K562 (cell line): ENCODE measurements around the gene DNM1. TPM values are rescaled to one million over a fixed set of nuclear protein-coding genes. Genes with fewer than 3 reads are reported as not detected.
A peak's percentile ranks its signal among the peaks of the same experiment; 100 is the strongest.

Experiments
- ATAC-seq: fragments of 200-7000 bp; cut with Tn5 transposase; 3 replicates; pipeline ENCODE4 v1.9.1; 2020; ENCODE audit warnings: moderate library complexity
- BruUV-seq: library from RNA; stranded (reverse); fragments of 400-500 nt; replicated peaks from 2 replicates; lab custom pipeline; 2021; lab: Mats Ljungman, UMichigan
- CTCF ChIA-PET: fragments of 300-600 bp; formaldehyde crosslinking; extraction: SDS; loops from one replicate; lab custom pipeline; 2021; ENCODE audit warnings: low intra/inter-chr PET ratio; lab: Yijun Ruan, JAX
- POLR2A ChIA-PET: fragments of 300-600, 350-650 bp; sonication (Branson Sonifier 250); formaldehyde crosslinking; extraction: SDS; loops from one replicate; lab custom pipeline; 2021; ENCODE audit warnings: antibody characterized with exemption, inconsistent platforms; lab: Yijun Ruan, JAX
- DNase-seq, 4 experiments: peaks; one replicate each; pipeline versions ENCODE4 v3.0.0 to v3.0.0-alpha.2; 2011 to 2018; ENCODE audit warnings: low spot score in 3 of 4, mixed read lengths in 3 of 4; ENCODE audit errors: extremely low read depth in 1 of 4
- FAIRE-seq: peaks from 2 replicates; lab custom pipeline; 2011; peaks lifted over from hg19 to GRCh38; lab: Jason Lieb, UNC
- H2AFZ ChIP-seq: 2 replicates; pipeline ENCODE4 v1.6.0; 2011; ENCODE audit warnings: low read depth, low read length, control low read depth, inconsistent platforms
- H3K27ac ChIP-seq: fragments of 200-600 bp; 3 replicates; pipeline ENCODE4 v1.8.0; 2011; ENCODE audit warnings: low read depth, mild to moderate bottlenecking, control low read depth, inconsistent platforms, low read length, moderate library complexity, mixed read lengths; ENCODE audit errors: extremely low read depth
- H3K27me3 ChIP-seq, 2 experiments: fragments of 300-600 bp in 1 of 2; 2 replicates in 1 of 2; 3 replicates in 1 of 2; pipeline versions ENCODE4 v1.6.0 to v1.8.0; 2011; ENCODE audit warnings: inconsistent platforms in 2 of 2, low read length in 2 of 2, mild to moderate bottlenecking in 1 of 2, mixed read lengths in 1 of 2, moderate library complexity in 1 of 2; ENCODE audit not compliant: control insufficient read depth in 2 of 2, insufficient read depth in 2 of 2
- H3K36me3 ChIP-seq: fragments of 300-600 bp; 3 replicates; pipeline ENCODE4 v1.8.0; 2011; ENCODE audit warnings: mild to moderate bottlenecking, low read length, inconsistent platforms; ENCODE audit not compliant: control insufficient read depth, insufficient read depth
- H3K4me1 ChIP-seq, 2 experiments: fragments of 200-600 bp in 1 of 2; replicated peaks in 1 of 2; 2 replicates in 1 of 2; 3 replicates in 1 of 2; pipeline versions ENCODE4 v1.5.1 to v1.8.0; 2011; ENCODE audit warnings: inconsistent platforms in 2 of 2, low read length in 2 of 2, mild to moderate bottlenecking in 1 of 2, mixed read lengths in 1 of 2, moderate library complexity in 1 of 2; ENCODE audit not compliant: control insufficient read depth in 2 of 2, insufficient read depth in 2 of 2
- H3K4me2 ChIP-seq: 2 replicates; pipeline ENCODE4 v1.6.1; 2011; ENCODE audit warnings: low read length, control low read depth, inconsistent platforms, mixed read lengths; ENCODE audit not compliant: insufficient read depth
- H3K4me3 ChIP-seq: fragments of 200-600 bp; sonication (generic), shearing (Covaris generic); 2 replicates; pipeline ENCODE4 v1.5.1; 2016; ENCODE audit warnings: control low read depth, inconsistent platforms
- H3K79me2 ChIP-seq: fragments of 200-600 bp; 3 replicates; pipeline ENCODE4 v1.8.0; 2011; ENCODE audit warnings: low read length, inconsistent platforms; ENCODE audit not compliant: control insufficient read depth, insufficient read depth
- H3K9ac ChIP-seq, 2 experiments: 2 replicates each; pipeline versions ENCODE4 v1.6.0 to v1.6.1; 2011; ENCODE audit warnings: low read depth in 2 of 2, low read length in 2 of 2, control low read depth in 1 of 2, inconsistent platforms in 1 of 2, mild to moderate bottlenecking in 1 of 2, mixed read lengths in 1 of 2; ENCODE audit not compliant: insufficient read depth in 1 of 2
- H3K9me1 ChIP-seq: one replicate; pipeline ENCODE4 v1.6.0; 2011; ENCODE audit warnings: inconsistent platforms, mild to moderate bottlenecking, low read length, moderate library complexity; ENCODE audit not compliant: control insufficient read depth, insufficient read depth
- H3K9me3 ChIP-seq: replicated peaks from 2 replicates; pipeline ENCODE4 v1.5.1; 2011; ENCODE audit warnings: low read depth, low read length, inconsistent platforms; ENCODE audit not compliant: control insufficient read depth, insufficient read depth
- H4K20me1 ChIP-seq: replicated peaks from 2 replicates; pipeline ENCODE4 v1.6.1; 2011; ENCODE audit warnings: low read length, inconsistent platforms, mixed read lengths; ENCODE audit not compliant: control insufficient read depth, insufficient read depth
- DPF2 ChIP-seq: fragments of 450-650 bp; IDR thresholded peaks from 2 replicates; pipeline ENCODE4 v1.6.1; 2016
- ERF ChIP-seq: fragments of 450-650 bp; formaldehyde crosslinking; IDR thresholded peaks from 2 replicates; pipeline ENCODE4 v1.4.0; 2020; ENCODE audit warnings: mild to moderate bottlenecking, mixed read lengths
- ZNF316 ChIP-seq: fragments of 450-650 bp; IDR thresholded peaks from 2 replicates; pipeline ENCODE4 v1.6.1; 2016
- ZNF695 ChIP-seq: fragments of 450-650 bp; formaldehyde crosslinking; IDR thresholded peaks from 2 replicates; pipeline ENCODE4 v1.4.0; 2020; ENCODE audit warnings: mild to moderate bottlenecking, moderate library complexity
- WGBS: fragments of 100-300 bp; shearing (Covaris generic); methylation state at CpG from one replicate; pipeline ENCODE4 v1.1.6; 2016; ENCODE audit warnings: low coverage, mixed read lengths; ENCODE audit not compliant: insufficient coverage; ENCODE audit errors: missing lambda C conversion rate; 5-methylcytosine and 5-hydroxymethylcytosine counted together
- in situ Hi-C: fragments of 300-500 bp; cut with MboI; formaldehyde crosslinking; loops from 4 replicates; pipeline ENCODE4 v1.15.0; 2018; ENCODE audit warnings: inconsistent platforms, mixed read lengths
- intact Hi-C: fragments of 100-400 bp; cut with micrococcal nuclease; formaldehyde crosslinking; loops from 2 replicates; pipeline ENCODE4 v1.14.2; 2022
- polyA plus RNA-seq, 8 experiments: library from polyadenylated mRNA; depleted of rRNA in 4 of 8; stranded (reverse) in 5 of 8; unstranded in 3 of 8; fragments of >200 nt; fragmentation: Nextera tagmentation in 2 of 8; fragmentation: Illumina TruSeq in 1 of 8; extraction: Ambion mirVana in 2 of 8; extraction: Trizol in 1 of 8; gene quantifications; 2 replicates each; pipeline versions ENCODE4 v1.2.1 to v1.2.3, GENCODE V29; 2011 to 2014; ENCODE audit warnings: inconsistent platforms in 1 of 8, missing spikeins in 1 of 8
- total RNA-seq, 7 experiments: library from RNA; depleted of rRNA in 6 of 7; stranded (reverse); fragments of >200 nt in 6 of 7; fragmentation: Illumina TruSeq in 2 of 7; extraction: Trizol in 2 of 7; gene quantifications; 2 replicates each; pipeline versions ENCODE4 v1.2.1 to v1.2.3, GENCODE V29; 2011 to 2021; ENCODE audit warnings: low replicate concordance in 1 of 7
- TF ChIP-seq, protein P1 (sequence below), 2 experiments: fragments of 450-650 bp; conservative IDR thresholded peaks; 2 replicates each; pipeline ENCODE4 v1.6.1; 2017; ENCODE audit warnings: mild to moderate bottlenecking in 2 of 2, moderate library complexity in 2 of 2
- TF ChIP-seq, protein P2 (sequence below): sonication (generic); formaldehyde crosslinking; IDR thresholded peaks from 2 replicates; pipeline ENCODE4 v1.8.1; 2023; ENCODE audit warnings: missing genetic modification reagents, mild to moderate bottlenecking, borderline replicate concordance

DNM1 gene
- total and polyA plus RNA-seq, 9 of the 15 experiments (the other 6 are each of a cell fraction or from before 2014, with no cell fraction given) = 0.39 to 23.1 (median 9.1) TPM

DNA sequence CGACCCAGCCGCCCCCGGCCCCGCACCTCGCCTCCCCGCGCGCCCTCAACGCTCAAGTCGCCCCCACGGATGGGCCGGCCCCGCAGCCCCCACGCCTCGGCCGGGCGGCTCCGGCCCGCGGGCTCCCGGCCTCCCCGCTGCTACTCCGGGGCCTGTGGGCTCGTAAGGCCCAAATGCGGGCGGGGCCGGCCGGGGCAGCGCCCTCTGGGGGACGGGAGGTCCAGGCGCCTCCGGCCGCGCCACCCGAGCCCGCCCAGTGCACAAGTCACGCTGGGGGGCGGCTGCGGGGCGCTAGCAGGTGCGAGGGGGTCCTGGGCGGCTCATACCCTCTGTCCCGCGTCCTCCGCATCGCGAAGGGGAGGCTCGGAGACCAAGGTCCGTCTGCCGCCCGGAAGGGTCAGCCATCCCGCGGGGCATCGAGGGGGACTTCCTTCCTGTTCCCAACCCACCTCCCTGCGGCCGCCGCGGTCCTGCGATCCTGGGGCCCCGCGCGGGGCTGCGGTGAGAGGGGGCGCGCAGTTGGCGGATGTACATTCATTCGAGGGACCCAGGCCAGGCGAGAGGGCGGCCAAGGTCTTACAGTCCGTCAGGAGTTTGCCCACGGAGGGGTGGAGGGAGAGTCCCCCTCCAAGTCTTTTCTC lies 11.7 kb upstream of the DNM1 start, which contains the start of gene CIZ1:
TSS of gene CIZ1 (minus strand) at position 167 of the 641 bp plus-strand sequence. CDS start 715 bp downstream, outside the sequence.
- Histone ChIP-seq H3K4me3 (peak within 1 kb of the TSS; percentile 92), H3K9me3 (no peaks in the 10 kb centered on the region), H3K79me2 (peaks cover 25% of the 10 kb centered on the region), H3K9me1 (peaks cover under 1% of the 10 kb centered on the region), H3K9ac (peak within 1 kb of the TSS; percentile 79 to 91), H3K4me2 (peak within 1 kb of the TSS; percentile 93), H3K27me3 (no peaks in the 10 kb centered on the region), H3K36me3 (peaks cover 35% of the 10 kb centered on the region), H3K27ac (peak within 1 kb of the TSS; percentile 82), H3K4me1 (peaks cover 26 to 34% of the 10 kb centered on the region in 2 experiments), H4K20me1 (0 out of 2 replicates have a peak, but pooled peaks cover under 1% of the 10 kb centered on the region), H2AFZ (peak within 1 kb of the TSS; percentile 98)
- ChIA-PET POLR2A (interaction anchor here (0.9 to 7.6 kb wide), 10 partner anchors 8 to 85 kb away, joined by 3 to 78 read pairs (median 6); partner anchors contain the start of genes BBLN, GOLGA2 and SWI5), CTCF (interaction anchor here (0.5 to 0.7 kb wide), 3 partner anchors 123 to 508 kb away, joined by 3 to 7 read pairs (median 6); no protein-coding TSS in a partner anchor)
- DNase-seq (peak; percentile 96 to 99 (median 99)), ATAC-seq (peak; percentile 96), FAIRE-seq (no peak)
- in situ Hi-C loops = no loop called here
- 1% methylated on average over 71 of the region's 71 CpGs for WGBS
- TSS peak; percentile 89 for BruUV-seq
- intact Hi-C loops = loop anchor here (1.0 to 10.0 kb wide), 6 partner anchors 13 to 493 kb away; partner anchors contain the start of genes BBLN, GOLGA2, PTGES2 and SET
- peak; percentile 80; the same call in 1 of the 2 replicates for TF ChIP-seq ERF (CRISPR knock-in tag)
- no peak for TF ChIP-seq ZNF695 (CRISPR knock-in tag)
- TF ChIP-seq, protein P1, sequence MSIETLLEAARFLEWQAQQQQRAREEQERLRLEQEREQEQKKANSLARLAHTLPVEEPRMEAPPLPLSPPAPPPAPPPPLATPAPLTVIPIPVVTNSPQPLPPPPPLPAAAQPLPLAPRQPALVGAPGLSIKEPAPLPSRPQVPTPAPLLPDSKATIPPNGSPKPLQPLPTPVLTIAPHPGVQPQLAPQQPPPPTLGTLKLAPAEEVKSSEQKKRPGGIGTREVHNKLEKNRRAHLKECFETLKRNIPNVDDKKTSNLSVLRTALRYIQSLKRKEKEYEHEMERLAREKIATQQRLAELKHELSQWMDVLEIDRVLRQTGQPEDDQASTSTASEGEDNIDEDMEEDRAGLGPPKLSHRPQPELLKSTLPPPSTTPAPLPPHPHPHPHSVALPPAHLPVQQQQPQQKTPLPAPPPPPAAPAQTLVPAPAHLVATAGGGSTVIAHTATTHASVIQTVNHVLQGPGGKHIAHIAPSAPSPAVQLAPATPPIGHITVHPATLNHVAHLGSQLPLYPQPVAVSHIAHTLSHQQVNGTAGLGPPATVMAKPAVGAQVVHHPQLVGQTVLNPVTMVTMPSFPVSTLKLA (conservative IDR thresholded peaks at IDR 0.05) = no peak
- no peak for TF ChIP-seq ZNF316
- TF ChIP-seq DPF2 = no peak
- TF ChIP-seq, protein P2, sequence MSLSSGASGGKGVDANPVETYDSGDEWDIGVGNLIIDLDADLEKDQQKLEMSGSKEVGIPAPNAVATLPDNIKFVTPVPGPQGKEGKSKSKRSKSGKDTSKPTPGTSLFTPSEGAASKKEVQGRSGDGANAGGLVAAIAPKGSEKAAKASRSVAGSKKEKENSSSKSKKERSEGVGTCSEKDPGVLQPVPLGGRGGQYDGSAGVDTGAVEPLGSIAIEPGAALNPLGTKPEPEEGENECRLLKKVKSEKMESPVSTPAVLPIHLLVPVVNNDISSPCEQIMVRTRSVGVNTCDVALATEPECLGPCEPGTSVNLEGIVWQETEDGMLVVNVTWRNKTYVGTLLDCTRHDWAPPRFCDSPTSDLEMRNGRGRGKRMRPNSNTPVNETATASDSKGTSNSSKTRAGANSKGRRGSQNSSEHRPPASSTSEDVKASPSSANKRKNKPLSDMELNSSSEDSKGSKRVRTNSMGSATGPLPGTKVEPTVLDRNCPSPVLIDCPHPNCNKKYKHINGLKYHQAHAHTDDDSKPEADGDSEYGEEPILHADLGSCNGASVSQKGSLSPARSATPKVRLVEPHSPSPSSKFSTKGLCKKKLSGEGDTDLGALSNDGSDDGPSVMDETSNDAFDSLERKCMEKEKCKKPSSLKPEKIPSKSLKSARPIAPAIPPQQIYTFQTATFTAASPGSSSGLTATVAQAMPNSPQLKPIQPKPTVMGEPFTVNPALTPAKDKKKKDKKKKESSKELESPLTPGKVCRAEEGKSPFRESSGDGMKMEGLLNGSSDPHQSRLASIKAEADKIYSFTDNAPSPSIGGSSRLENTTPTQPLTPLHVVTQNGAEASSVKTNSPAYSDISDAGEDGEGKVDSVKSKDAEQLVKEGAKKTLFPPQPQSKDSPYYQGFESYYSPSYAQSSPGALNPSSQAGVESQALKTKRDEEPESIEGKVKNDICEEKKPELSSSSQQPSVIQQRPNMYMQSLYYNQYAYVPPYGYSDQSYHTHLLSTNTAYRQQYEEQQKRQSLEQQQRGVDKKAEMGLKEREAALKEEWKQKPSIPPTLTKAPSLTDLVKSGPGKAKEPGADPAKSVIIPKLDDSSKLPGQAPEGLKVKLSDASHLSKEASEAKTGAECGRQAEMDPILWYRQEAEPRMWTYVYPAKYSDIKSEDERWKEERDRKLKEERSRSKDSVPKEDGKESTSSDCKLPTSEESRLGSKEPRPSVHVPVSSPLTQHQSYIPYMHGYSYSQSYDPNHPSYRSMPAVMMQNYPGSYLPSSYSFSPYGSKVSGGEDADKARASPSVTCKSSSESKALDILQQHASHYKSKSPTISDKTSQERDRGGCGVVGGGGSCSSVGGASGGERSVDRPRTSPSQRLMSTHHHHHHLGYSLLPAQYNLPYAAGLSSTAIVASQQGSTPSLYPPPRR (CRISPR knock-in tag) = no peak
